ENCODE measurements around the gene GPR78. TPM values are rescaled to one million over a fixed set of nuclear protein-coding genes. Genes with fewer than 3 reads are reported as not detected.

GPR78 gene
- total RNA-seq, 6 donors from 2014 or later: 0.03 to 0.07 TPM; not detected in 4

- no peak for TF ChIP-seq CTCF (IDR thresholded peaks at IDR 0.05)
- DNase-seq (peak in 1 of 2 donors; percentile 64), ATAC-seq (ENCODE audit: low FRiP score in 2 of 2) (no peak)
- Histone ChIP-seq H3K27me3 (peaks cover 0 to 11% (median 2%) of the 10 kb centered on the region in 4 donors), H3K9me3 (no peaks in the 10 kb centered on the region), H3K4me3 (no peak overlapping the region), H3K36me3 (no peaks in the 10 kb centered on the region), H3K27ac (no peak overlapping the region), H3K4me1 (peaks cover 0 to 6% (median 2%) of the 10 kb centered on the region in 4 donors)
- 87 to 91% methylated on average over 8 to 15 of the region's 15 CpGs for WGBS, 2 donors
Observed at GRCh38 chr4:8597791-8598190, 17.6 kb downstream of the GPR78 start.

GRCh38 chr4:8598391-8599090, 18.3 kb downstream of the GPR78 start:
- DNase-seq: peak in 1 of 2 donors; percentile 59

GRCh38 chr4:8599091-8599460, 18.9 kb downstream of the GPR78 start:
- ATAC-seq (ENCODE audit: low FRiP score in 2 of 2): no peak
- no peak overlapping the region for H3K4me3 ChIP-seq
- WGBS, 2 donors: 83 to 100% methylated on average over 1 to 8 of the region's 8 CpGs
- no peak overlapping the region for H3K27ac ChIP-seq
- no peaks in the 10 kb centered on the region for H3K36me3 ChIP-seq
- DNase-seq: peak in 1 of 2 donors; percentile 58
- no peaks in the 10 kb centered on the region for H3K4me1 ChIP-seq
- H3K9me3 ChIP-seq: no peaks in the 10 kb centered on the region
- H3K27me3 ChIP-seq: no peaks in the 10 kb centered on the region
- TF ChIP-seq POLR2A (IDR thresholded peaks at IDR 0.05) (no peak), EP300 (IDR thresholded peaks at IDR 0.05) (no peak), CTCF (IDR thresholded peaks at IDR 0.05) (no peak), POLR2AphosphoS5 (IDR thresholded peaks at IDR 0.05) (no peak)

More at GRCh38 chr4:8598391-8599090, 18.3 kb downstream of the GPR78 start:
- Histone ChIP-seq H3K4me1 (no peaks in the 10 kb centered on the region), H3K9me3 (no peaks in the 10 kb centered on the region), H3K27ac (no peak overlapping the region), H3K36me3 (no peaks in the 10 kb centered on the region), H3K27me3 (peaks cover 0 to 4% (median 1%) of the 10 kb centered on the region in 4 donors), H3K4me3 (no peak overlapping the region)
- no peak for ATAC-seq (ENCODE audit: low FRiP score in 2 of 2)
- 77 to 98% methylated on average over 11 to 18 of the region's 19 CpGs for WGBS, 2 donors
- no peak for TF ChIP-seq POLR2A (IDR thresholded peaks at IDR 0.05)
- TF ChIP-seq POLR2AphosphoS5 (IDR thresholded peaks at IDR 0.05): no peak
- TF ChIP-seq CTCF (IDR thresholded peaks at IDR 0.05): no peak
- no peak for TF ChIP-seq EP300 (IDR thresholded peaks at IDR 0.05)

- TF ChIP-seq EP300 (IDR thresholded peaks at IDR 0.05): no peak
- TF ChIP-seq CTCF (IDR thresholded peaks at IDR 0.05): no peak
- no peak for TF ChIP-seq POLR2A (IDR thresholded peaks at IDR 0.05)
- no peak for TF ChIP-seq POLR2AphosphoS5 (IDR thresholded peaks at IDR 0.05)
- no peak for ATAC-seq (ENCODE audit: low FRiP score in 2 of 2)
Observed at GRCh38 chr4:8599657-8600056, 19.5 kb downstream of the GPR78 start.

GRCh38 chr4:8600266-8600665, 20.1 kb downstream of the GPR78 start:
- Histone ChIP-seq H3K4me1 (no peaks in the 10 kb centered on the region), H3K4me3 (no peak overlapping the region), H3K36me3 (no peaks in the 10 kb centered on the region), H3K9me3 (no peaks in the 10 kb centered on the region), H3K27me3 (no peaks in the 10 kb centered on the region), H3K27ac (no peak overlapping the region)
- WGBS, 2 donors: 81 to 86% methylated on average over 13 of the region's 13 CpGs
- DNase-seq (peak in 1 of 2 donors; percentile 51), ATAC-seq (ENCODE audit: low FRiP score in 2 of 2) (no peak)
- TF ChIP-seq EP300 (IDR thresholded peaks at IDR 0.05): no peak

More at GRCh38 chr4:8599657-8600056, 19.5 kb downstream of the GPR78 start:
- no peaks in the 10 kb centered on the region for H3K9me3 ChIP-seq
- 61 to 62% methylated on average over 7 to 9 of the region's 9 CpGs for WGBS, 2 donors
- H3K27me3 ChIP-seq: no peaks in the 10 kb centered on the region
- no peak overlapping the region for H3K27ac ChIP-seq
- DNase-seq: peak in 1 of 2 donors; percentile 2
- no peaks in the 10 kb centered on the region for H3K36me3 ChIP-seq
- no peaks in the 10 kb centered on the region for H3K4me1 ChIP-seq
- H3K4me3 ChIP-seq: no peak overlapping the region

Data from upper lobe of left lung (tissue), 6 donors.